Endometrium (tissue), 2 donors: ENCODE results near the gene MCF2L.

Experiments used
- FAIRE-seq: peaks from 2 replicates; lab custom pipeline; 2012; peaks lifted over from hg19 to GRCh38; lab: Jason Lieb, UNC
- donor health status: control.
- donor health status: control.

Gene MCF2L

GRCh38 chr13:112979406-112979902 is 10.4 kb downstream of the MCF2L start:
- no peak for FAIRE-seq

GRCh38 chr13:112980434-112980833 is 11.4 kb downstream of the MCF2L start:
- no peak for FAIRE-seq

- no peak for FAIRE-seq
Observed at GRCh38 chr13:112981451-112981850, 12.4 kb downstream of the MCF2L start.

GRCh38 chr13:112982281-112983041 is 13.4 kb downstream of the MCF2L start:
- FAIRE-seq, result no peak

GRCh38 chr13:112983042-112983305 is 14.0 kb downstream of the MCF2L start:
- FAIRE-seq, result no peak

- FAIRE-seq, result no peak
Observed at GRCh38 chr13:112983428-112984196, 14.6 kb downstream of the MCF2L start.

GRCh38 chr13:112984501-112984900 is 15.5 kb downstream of the MCF2L start:
- no peak for FAIRE-seq

- no peak for FAIRE-seq
Observed at GRCh38 chr13:112984954-112985802, 16.2 kb downstream of the MCF2L start.

- FAIRE-seq, result no peak
Observed at GRCh38 chr13:112985803-112986408, 16.9 kb downstream of the MCF2L start.

- FAIRE-seq, result no peak
Observed at GRCh38 chr13:112986470-112986869, 17.5 kb downstream of the MCF2L start.

- no peak for FAIRE-seq
Observed at GRCh38 chr13:112986946-112987681, 18.1 kb downstream of the MCF2L start.

GRCh38 chr13:112987682-112988024 is 18.6 kb downstream of the MCF2L start:
- FAIRE-seq, result no peak

- FAIRE-seq, result no peak
Observed at GRCh38 chr13:112990783-112991182, 21.8 kb downstream of the MCF2L start.

- no peak for FAIRE-seq
Observed at GRCh38 chr13:112991609-112992008, 22.6 kb downstream of the MCF2L start.

- no peak for FAIRE-seq
Observed at GRCh38 chr13:112992931-112993680, 24.1 kb downstream of the MCF2L start.

GRCh38 chr13:112994084-112994780 is 25.2 kb downstream of the MCF2L start:
- no peak for FAIRE-seq

- no peak for FAIRE-seq
Observed at GRCh38 chr13:112994781-112995355, 25.9 kb downstream of the MCF2L start.

GRCh38 chr13:112995395-112996191 is 26.6 kb downstream of the MCF2L start:
- FAIRE-seq, result no peak

GRCh38 chr13:112996671-112997091 is 27.7 kb downstream of the MCF2L start:
- FAIRE-seq, result no peak
